Subcutaneous abdominal adipose tissue (tissue), 5 donors: Measurements from ENCODE around the gene PRR5L.
"Not testable (repeated sequence)": the region's sequence is repeated elsewhere in the genome, so short reads cannot be mapped to it uniquely, and the experiment has no call there.

ENCODE experiments used
- H3K27ac ChIP-seq: one replicate; pipeline ENCODE4 v1.7.0; 2013; ENCODE audit warnings: low read depth, mild to moderate bottlenecking, inconsistent platforms, low read length, moderate library complexity
- H3K27me3 ChIP-seq, 5 donors: one replicate each; pipeline ENCODE4 v1.7.0; 2013; ENCODE audit warnings: low read length in 5 of 5, inconsistent platforms in 1 of 5; ENCODE audit not compliant: control insufficient read depth in 5 of 5, insufficient read depth in 4 of 5
- H3K36me3 ChIP-seq, 5 donors: one replicate each; pipeline ENCODE4 v1.7.0; 2013; ENCODE audit warnings: low read length in 5 of 5; ENCODE audit not compliant: control insufficient read depth in 5 of 5, insufficient read depth in 5 of 5
- H3K4me1 ChIP-seq, 5 donors: one replicate each; pipeline ENCODE4 v1.7.0; 2013; ENCODE audit warnings: low read length in 5 of 5, mild to moderate bottlenecking in 3 of 5, moderate library complexity in 1 of 5; ENCODE audit not compliant: control insufficient read depth in 5 of 5, insufficient read depth in 5 of 5
- H3K4me3 ChIP-seq, 5 donors: one replicate each; pipeline ENCODE4 v1.7.0; 2013; ENCODE audit warnings: low read length in 5 of 5, low read depth in 1 of 5
- H3K9ac ChIP-seq, 5 donors: one replicate each; pipeline ENCODE4 v1.7.0; 2013; ENCODE audit warnings: low read length in 5 of 5, mild to moderate bottlenecking in 4 of 5, moderate library complexity in 3 of 5
- H3K9me3 ChIP-seq, 5 donors: one replicate each; pipeline ENCODE4 v1.7.0; 2013; ENCODE audit warnings: low read length in 5 of 5; ENCODE audit not compliant: control insufficient read depth in 5 of 5
- donor health status: healthy.
- donor health status: healthy.
- donor health status: healthy.
- donor health status: healthy.
- donor health status: healthy.

The PRR5L gene

GRCh38 chr11:36317992-36318391 is 21.9 kb downstream of the PRR5L start:
- Histone ChIP-seq H3K4me1 (peaks cover 0 to 41% (median 18%) of the 10 kb centered on the region in 5 donors), H3K27me3 (no peaks in the 10 kb centered on the region), H3K27ac (no peak overlapping the region), H3K9me3 (no peaks in the 10 kb centered on the region), H3K36me3 (no peaks in the 10 kb centered on the region), H3K9ac (no peak overlapping the region), H3K4me3 (no peak overlapping the region)

GRCh38 chr11:36324956-36325355 is 28.9 kb downstream of the PRR5L start:
- not testable (repeated sequence) for H3K36me3 ChIP-seq, H3K4me3 ChIP-seq, H3K9ac ChIP-seq, H3K4me1 ChIP-seq, H3K27me3 ChIP-seq, H3K9me3 ChIP-seq, H3K27ac ChIP-seq

GRCh38 chr11:36325403-36325802 is 29.3 kb downstream of the PRR5L start:
- not testable (repeated sequence) for H3K27me3 ChIP-seq, H3K4me1 ChIP-seq, H3K9me3 ChIP-seq, H3K36me3 ChIP-seq, H3K9ac ChIP-seq, H3K4me3 ChIP-seq, H3K27ac ChIP-seq

- no peak overlapping the region for H3K27ac ChIP-seq
- no peaks in the 10 kb centered on the region for H3K27me3 ChIP-seq
- H3K36me3 ChIP-seq, result no peaks in the 10 kb centered on the region
- H3K4me1 ChIP-seq, result peaks cover 0 to 8% (median 0%) of the 10 kb centered on the region in 5 donors
- H3K9me3 ChIP-seq, result no peaks in the 10 kb centered on the region
- no peak overlapping the region for H3K9ac ChIP-seq
- no peak overlapping the region for H3K4me3 ChIP-seq
Measured at GRCh38 chr11:36326524-36327419, 30.7 kb downstream of the PRR5L start.

- Histone ChIP-seq H3K27me3 (no peaks in the 10 kb centered on the region), H3K36me3 (no peaks in the 10 kb centered on the region), H3K27ac (no peak overlapping the region)
Measured at GRCh38 chr11:36328966-36329673, 33.0 kb downstream of the PRR5L start.

GRCh38 chr11:36330411-36330810 is 34.3 kb downstream of the PRR5L start:
- Histone ChIP-seq H3K9ac (no peak overlapping the region), H3K27ac (no peak overlapping the region), H3K36me3 (no peaks in the 10 kb centered on the region), H3K9me3 (no peaks in the 10 kb centered on the region), H3K4me1 (peaks cover 0 to 23% (median 6%) of the 10 kb centered on the region in 5 donors), H3K4me3 (no peak overlapping the region), H3K27me3 (no peaks in the 10 kb centered on the region)

More at GRCh38 chr11:36328966-36329673, 33.0 kb downstream of the PRR5L start:
- H3K9ac ChIP-seq, result no peak overlapping the region
- H3K4me3 ChIP-seq, result no peak overlapping the region
- peaks cover 0 to 23% (median 5%) of the 10 kb centered on the region in 5 donors for H3K4me1 ChIP-seq
- no peaks in the 10 kb centered on the region for H3K9me3 ChIP-seq

- Histone ChIP-seq H3K9ac (no peak overlapping the region), H3K36me3 (peaks cover 0 to 4% (median 0%) of the 10 kb centered on the region in 5 donors), H3K4me3 (no peak overlapping the region), H3K4me1 (peaks cover 0 to 23% (median 6%) of the 10 kb centered on the region in 5 donors), H3K27me3 (no peaks in the 10 kb centered on the region), H3K9me3 (no peaks in the 10 kb centered on the region), H3K27ac (peak overlapping the region; percentile 72)
Measured at GRCh38 chr11:36333468-36333867, 37.4 kb downstream of the PRR5L start.

- Histone ChIP-seq H3K27me3 (no peaks in the 10 kb centered on the region), H3K9me3 (no peaks in the 10 kb centered on the region), H3K27ac (peak overlapping the region; percentile 38), H3K9ac (no peak overlapping the region), H3K36me3 (peaks cover 0 to 4% (median 0%) of the 10 kb centered on the region in 5 donors), H3K4me1 (peaks cover 0 to 23% (median 6%) of the 10 kb centered on the region in 5 donors), H3K4me3 (peak overlapping the region in 1 of 5 donors; percentile 15)
Measured at GRCh38 chr11:36333897-36334296, 37.8 kb downstream of the PRR5L start.

GRCh38 chr11:36339888-36340287 is 43.8 kb downstream of the PRR5L start:
- peaks cover 0 to 4% (median under 1%) of the 10 kb centered on the region in 5 donors for H3K4me1 ChIP-seq
- no peak overlapping the region for H3K27ac ChIP-seq
- H3K4me3 ChIP-seq, result no peak overlapping the region
- H3K36me3 ChIP-seq, result peaks cover 0 to 4% (median 0%) of the 10 kb centered on the region in 5 donors
- H3K9ac ChIP-seq, result no peak overlapping the region
- no peaks in the 10 kb centered on the region for H3K9me3 ChIP-seq
- H3K27me3 ChIP-seq, result no peaks in the 10 kb centered on the region

GRCh38 chr11:36340897-36341296 is 44.8 kb downstream of the PRR5L start:
- Histone ChIP-seq H3K27me3 (no peaks in the 10 kb centered on the region), H3K9ac (no peak overlapping the region), H3K4me1 (peaks cover 0 to 4% (median 4%) of the 10 kb centered on the region in 5 donors), H3K36me3 (peaks cover 0 to 4% (median 0%) of the 10 kb centered on the region in 5 donors), H3K4me3 (no peak overlapping the region), H3K9me3 (no peaks in the 10 kb centered on the region), H3K27ac (no peak overlapping the region)
